K562 (cell line): ENCODE measurements around the gene GZF1. TPM values are rescaled to one million over a fixed set of nuclear protein-coding genes. Genes with fewer than 3 reads are reported as not detected.
A peak's percentile ranks its signal among the peaks of the same experiment; 100 is the strongest.

Source experiments
- FOSL1 ChIP-seq: fragments of 200-800 bp; sonication (Bioruptor generic); conservative IDR thresholded peaks from 2 replicates; pipeline ENCODE4 v1.6.1; 2016; ENCODE audit warnings: missing genetic modification characterization, missing compliant biosample characterization
- HNRNPK ChIP-seq: fragments of 200-400 bp; formaldehyde crosslinking; IDR thresholded peaks from one replicate; pipeline ENCODE4 v1.6.1; 2018; ENCODE audit warnings: mild to moderate bottlenecking, low read depth, low read length; ENCODE audit not compliant: poor library complexity, severe bottlenecking
- KLF6 ChIP-seq: fragments of 250-450 bp; sonication (Bioruptor Pico); IDR thresholded peaks from 2 replicates; pipeline ENCODE4 v1.4.0; 2020; ENCODE audit warnings: mild to moderate bottlenecking, moderate library complexity, borderline replicate concordance
- NEUROD1 ChIP-seq: fragments of 150-350 bp; IDR thresholded peaks from 2 replicates; pipeline ENCODE4 v1.6.1; 2014; ENCODE audit warnings: borderline replicate concordance, low read length, low read depth; ENCODE audit not compliant: partially characterized antibody
- NFE2 ChIP-seq: IDR thresholded peaks from 2 replicates; pipeline ENCODE4 v1.6.1; 2014; ENCODE audit warnings: antibody characterized with exemption, low read depth
- POLR2B ChIP-seq: fragments of 450-650 bp; IDR thresholded peaks from 2 replicates; pipeline ENCODE4 v1.6.1; 2018; ENCODE audit warnings: low read depth; ENCODE audit not compliant: partially characterized antibody
- RBM15 ChIP-seq: fragments of 200-400 bp; formaldehyde crosslinking; IDR thresholded peaks from 2 replicates; pipeline ENCODE4 v1.6.1; 2018; ENCODE audit warnings: mild to moderate bottlenecking, low read length, moderate library complexity; ENCODE audit not compliant: insufficient read depth
- SP1 ChIP-seq: sonication (generic); formaldehyde crosslinking; IDR thresholded peaks from 2 replicates; pipeline ENCODE4 v1.8.1; 2022; ENCODE audit warnings: mild to moderate bottlenecking, missing genetic modification reagents
- TCF3 ChIP-seq: sonication (generic); formaldehyde crosslinking; IDR thresholded peaks from 2 replicates; pipeline ENCODE4 v1.4.0; 2020; ENCODE audit warnings: mild to moderate bottlenecking, missing genetic modification reagents
- ZC3H4 ChIP-seq: sonication (generic); formaldehyde crosslinking; IDR thresholded peaks from 2 replicates; pipeline ENCODE4 v1.9.0; 2021; ENCODE audit warnings: missing genetic modification reagents, borderline replicate concordance
- ZNF644 ChIP-seq: fragments of 200-800 bp; sonication (Bioruptor generic); IDR thresholded peaks from 2 replicates; pipeline ENCODE4 v1.6.1; 2016; ENCODE audit warnings: low read depth, missing genetic modification characterization, missing compliant biosample characterization
- ZNF717 ChIP-seq: fragments of 250-450 bp; sonication (Bioruptor Pico); IDR thresholded peaks from 2 replicates; pipeline ENCODE4 v1.5.0; 2021
- ZNF778 ChIP-seq: fragments of 450-650 bp; formaldehyde crosslinking; IDR thresholded peaks from 2 replicates; pipeline ENCODE4 v1.4.0; 2020; ENCODE audit warnings: mild to moderate bottlenecking, moderate library complexity
- ZZZ3 ChIP-seq: fragments of 450-650 bp; IDR thresholded peaks from 2 replicates; pipeline ENCODE4 v1.6.1; 2016; ENCODE audit warnings: antibody characterized with exemption, mild to moderate bottlenecking, moderate library complexity
- polyA plus RNA-seq, 8 experiments: library from polyadenylated mRNA; depleted of rRNA in 4 of 8; stranded (reverse) in 5 of 8; unstranded in 3 of 8; fragments of >200 nt; fragmentation: Nextera tagmentation in 2 of 8; fragmentation: Illumina TruSeq in 1 of 8; extraction: Ambion mirVana in 2 of 8; extraction: Trizol in 1 of 8; gene quantifications; 2 replicates each; pipeline versions ENCODE4 v1.2.1 to v1.2.3, GENCODE V29; 2011 to 2014; ENCODE audit warnings: inconsistent platforms in 1 of 8, missing spikeins in 1 of 8
- total RNA-seq, 7 experiments: library from RNA; depleted of rRNA in 6 of 7; stranded (reverse); fragments of >200 nt in 6 of 7; fragmentation: Illumina TruSeq in 2 of 7; extraction: Trizol in 2 of 7; gene quantifications; 2 replicates each; pipeline versions ENCODE4 v1.2.1 to v1.2.3, GENCODE V29; 2011 to 2021; ENCODE audit warnings: low replicate concordance in 1 of 7
- TF ChIP-seq, protein P1 (sequence below): IDR thresholded peaks from 3 replicates; pipeline ENCODE4 v1.6.1; 2011; ENCODE audit warnings: borderline replicate concordance, mild to moderate bottlenecking, moderate library complexity; ENCODE audit not compliant: insufficient read length; ENCODE audit errors: extremely low read depth
- TF ChIP-seq, protein P2 (sequence below): fragments of 450-650 bp; formaldehyde crosslinking; IDR thresholded peaks from 2 replicates; pipeline ENCODE4 v1.4.0; 2020; ENCODE audit warnings: mild to moderate bottlenecking
- TF ChIP-seq, protein P3 (sequence below): fragments of 450-650 bp; conservative IDR thresholded peaks from 2 replicates; pipeline ENCODE4 v1.6.1; 2016; ENCODE audit warnings: missing genetic modification characterization, low read depth, mild to moderate bottlenecking, control low read depth, missing compliant biosample characterization
- TF ChIP-seq, protein P4 (sequence below): fragments of 450-650 bp; formaldehyde crosslinking; IDR thresholded peaks from 2 replicates; pipeline ENCODE4 v1.4.0; 2020; ENCODE audit warnings: mild to moderate bottlenecking, moderate library complexity
- TF ChIP-seq, protein P5 (sequence below): sonication (generic); IDR thresholded peaks from 2 replicates; pipeline ENCODE4 v1.6.1; 2016

The GZF1 gene
- total and polyA plus RNA-seq, 9 of the 15 experiments (the other 6 are each of a cell fraction or from before 2014, with no cell fraction given), result 1.2 to 15.7 (median 7.4) TPM

DNA sequence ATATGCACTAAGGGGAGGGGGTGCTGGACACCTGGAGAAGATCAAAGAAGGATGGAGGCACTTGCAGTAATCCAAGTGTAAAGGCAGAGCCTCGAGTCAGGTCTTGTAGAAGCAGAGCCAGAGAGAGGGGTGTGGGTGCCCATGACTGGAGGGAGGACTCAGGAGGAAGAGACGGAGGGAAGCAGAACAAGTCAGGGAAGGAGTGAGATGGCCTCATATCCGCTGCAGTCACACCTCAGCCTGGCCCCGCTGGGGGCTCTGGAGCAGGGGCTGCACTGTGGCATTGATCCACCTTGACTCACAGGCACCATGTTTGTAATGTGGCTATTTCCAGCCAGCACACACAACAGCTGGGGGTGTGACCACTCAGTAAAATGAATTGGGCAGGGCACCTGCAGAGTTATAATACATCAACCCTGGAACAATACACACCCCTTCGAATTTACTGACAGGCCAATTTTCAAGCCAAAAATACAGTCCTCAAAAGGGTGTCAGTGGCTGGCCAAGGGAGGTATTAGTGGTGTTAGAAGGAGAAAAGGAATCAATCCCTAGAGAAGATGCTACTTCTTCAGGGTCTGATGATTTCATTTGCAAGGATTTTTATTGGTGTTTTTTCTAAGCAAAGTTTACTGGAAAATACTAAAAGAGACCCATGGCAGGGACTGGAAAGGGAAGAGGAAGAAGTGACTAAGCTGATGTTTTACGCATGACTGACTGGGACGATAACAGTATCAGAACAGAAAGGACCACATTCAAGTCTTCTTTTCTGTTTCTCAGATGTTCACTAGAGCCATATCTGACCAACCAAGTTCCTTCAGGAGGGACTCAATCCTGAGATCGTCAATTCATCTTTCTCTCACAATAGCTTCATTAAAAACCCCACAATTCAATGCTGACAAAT is 30.3 kb upstream of the GZF1 start (continued):
- no peak for TF ChIP-seq NEUROD1
- TF ChIP-seq, protein P1, sequence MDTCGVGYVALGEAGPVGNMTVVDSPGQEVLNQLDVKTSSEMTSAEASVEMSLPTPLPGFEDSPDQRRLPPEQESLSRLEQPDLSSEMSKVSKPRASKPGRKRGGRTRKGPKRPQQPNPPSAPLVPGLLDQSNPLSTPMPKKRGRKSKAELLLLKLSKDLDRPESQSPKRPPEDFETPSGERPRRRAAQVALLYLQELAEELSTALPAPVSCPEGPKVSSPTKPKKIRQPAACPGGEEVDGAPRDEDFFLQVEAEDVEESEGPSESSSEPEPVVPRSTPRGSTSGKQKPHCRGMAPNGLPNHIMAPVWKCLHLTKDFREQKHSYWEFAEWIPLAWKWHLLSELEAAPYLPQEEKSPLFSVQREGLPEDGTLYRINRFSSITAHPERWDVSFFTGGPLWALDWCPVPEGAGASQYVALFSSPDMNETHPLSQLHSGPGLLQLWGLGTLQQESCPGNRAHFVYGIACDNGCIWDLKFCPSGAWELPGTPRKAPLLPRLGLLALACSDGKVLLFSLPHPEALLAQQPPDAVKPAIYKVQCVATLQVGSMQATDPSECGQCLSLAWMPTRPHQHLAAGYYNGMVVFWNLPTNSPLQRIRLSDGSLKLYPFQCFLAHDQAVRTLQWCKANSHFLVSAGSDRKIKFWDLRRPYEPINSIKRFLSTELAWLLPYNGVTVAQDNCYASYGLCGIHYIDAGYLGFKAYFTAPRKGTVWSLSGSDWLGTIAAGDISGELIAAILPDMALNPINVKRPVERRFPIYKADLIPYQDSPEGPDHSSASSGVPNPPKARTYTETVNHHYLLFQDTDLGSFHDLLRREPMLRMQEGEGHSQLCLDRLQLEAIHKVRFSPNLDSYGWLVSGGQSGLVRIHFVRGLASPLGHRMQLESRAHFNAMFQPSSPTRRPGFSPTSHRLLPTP, result no peak
- TF ChIP-seq SP1 (CRISPR knock-in tag), result no peak
- TF ChIP-seq HNRNPK, result no peak
- no peak for TF ChIP-seq POLR2B
- TF ChIP-seq KLF6 (CRISPR knock-in tag), result no peak
- no peak for TF ChIP-seq ZZZ3
- TF ChIP-seq ZNF717, result no peak
- TF ChIP-seq, protein P2, sequence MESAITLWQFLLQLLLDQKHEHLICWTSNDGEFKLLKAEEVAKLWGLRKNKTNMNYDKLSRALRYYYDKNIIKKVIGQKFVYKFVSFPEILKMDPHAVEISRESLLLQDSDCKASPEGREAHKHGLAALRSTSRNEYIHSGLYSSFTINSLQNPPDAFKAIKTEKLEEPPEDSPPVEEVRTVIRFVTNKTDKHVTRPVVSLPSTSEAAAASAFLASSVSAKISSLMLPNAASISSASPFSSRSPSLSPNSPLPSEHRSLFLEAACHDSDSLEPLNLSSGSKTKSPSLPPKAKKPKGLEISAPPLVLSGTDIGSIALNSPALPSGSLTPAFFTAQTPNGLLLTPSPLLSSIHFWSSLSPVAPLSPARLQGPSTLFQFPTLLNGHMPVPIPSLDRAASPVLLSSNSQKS (CRISPR knock-in tag), result no peak
- no peak for TF ChIP-seq ZC3H4 (CRISPR knock-in tag)
- TF ChIP-seq ZNF644, result no peak
- TF ChIP-seq, protein P3, sequence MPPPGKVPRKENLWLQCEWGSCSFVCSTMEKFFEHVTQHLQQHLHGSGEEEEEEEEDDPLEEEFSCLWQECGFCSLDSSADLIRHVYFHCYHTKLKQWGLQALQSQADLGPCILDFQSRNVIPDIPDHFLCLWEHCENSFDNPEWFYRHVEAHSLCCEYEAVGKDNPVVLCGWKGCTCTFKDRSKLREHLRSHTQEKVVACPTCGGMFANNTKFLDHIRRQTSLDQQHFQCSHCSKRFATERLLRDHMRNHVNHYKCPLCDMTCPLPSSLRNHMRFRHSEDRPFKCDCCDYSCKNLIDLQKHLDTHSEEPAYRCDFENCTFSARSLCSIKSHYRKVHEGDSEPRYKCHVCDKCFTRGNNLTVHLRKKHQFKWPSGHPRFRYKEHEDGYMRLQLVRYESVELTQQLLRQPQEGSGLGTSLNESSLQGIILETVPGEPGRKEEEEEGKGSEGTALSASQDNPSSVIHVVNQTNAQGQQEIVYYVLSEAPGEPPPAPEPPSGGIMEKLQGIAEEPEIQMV (tag), result no peak
- TF ChIP-seq, protein P4, sequence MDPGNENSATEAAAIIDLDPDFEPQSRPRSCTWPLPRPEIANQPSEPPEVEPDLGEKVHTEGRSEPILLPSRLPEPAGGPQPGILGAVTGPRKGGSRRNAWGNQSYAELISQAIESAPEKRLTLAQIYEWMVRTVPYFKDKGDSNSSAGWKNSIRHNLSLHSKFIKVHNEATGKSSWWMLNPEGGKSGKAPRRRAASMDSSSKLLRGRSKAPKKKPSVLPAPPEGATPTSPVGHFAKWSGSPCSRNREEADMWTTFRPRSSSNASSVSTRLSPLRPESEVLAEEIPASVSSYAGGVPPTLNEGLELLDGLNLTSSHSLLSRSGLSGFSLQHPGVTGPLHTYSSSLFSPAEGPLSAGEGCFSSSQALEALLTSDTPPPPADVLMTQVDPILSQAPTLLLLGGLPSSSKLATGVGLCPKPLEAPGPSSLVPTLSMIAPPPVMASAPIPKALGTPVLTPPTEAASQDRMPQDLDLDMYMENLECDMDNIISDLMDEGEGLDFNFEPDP (CRISPR knock-in tag), result no peak
- TF ChIP-seq, protein P5, sequence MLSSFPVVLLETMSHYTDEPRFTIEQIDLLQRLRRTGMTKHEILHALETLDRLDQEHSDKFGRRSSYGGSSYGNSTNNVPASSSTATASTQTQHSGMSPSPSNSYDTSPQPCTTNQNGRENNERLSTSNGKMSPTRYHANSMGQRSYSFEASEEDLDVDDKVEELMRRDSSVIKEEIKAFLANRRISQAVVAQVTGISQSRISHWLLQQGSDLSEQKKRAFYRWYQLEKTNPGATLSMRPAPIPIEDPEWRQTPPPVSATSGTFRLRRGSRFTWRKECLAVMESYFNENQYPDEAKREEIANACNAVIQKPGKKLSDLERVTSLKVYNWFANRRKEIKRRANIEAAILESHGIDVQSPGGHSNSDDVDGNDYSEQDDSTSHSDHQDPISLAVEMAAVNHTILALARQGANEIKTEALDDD, result 0 out of 2 replicates have a peak, but pooled peaks have one; percentile 53
- TF ChIP-seq TCF3, result peak; percentile 68
- no peak for TF ChIP-seq ZNF778 (CRISPR knock-in tag)
- peak; percentile 82 for TF ChIP-seq FOSL1 (tag)
- peak; percentile 52 for TF ChIP-seq NFE2
- no peak for TF ChIP-seq RBM15
